Stimulated activated CD8-positive, alpha-beta memory T cell treated with anti-CD3 and anti-CD28 coated beads, Interleukin-7, amount 100 ng/mL, for 4 hours (primary cell): ENCODE results near the gene ZBTB7C.

Experiments used
- DNase-seq, 2 donors: peaks; one replicate each; pipeline ENCODE4 v3.0.0-alpha.2; 2020; ENCODE audit warnings: low read depth in 2 of 2

Gene ZBTB7C

DNA sequence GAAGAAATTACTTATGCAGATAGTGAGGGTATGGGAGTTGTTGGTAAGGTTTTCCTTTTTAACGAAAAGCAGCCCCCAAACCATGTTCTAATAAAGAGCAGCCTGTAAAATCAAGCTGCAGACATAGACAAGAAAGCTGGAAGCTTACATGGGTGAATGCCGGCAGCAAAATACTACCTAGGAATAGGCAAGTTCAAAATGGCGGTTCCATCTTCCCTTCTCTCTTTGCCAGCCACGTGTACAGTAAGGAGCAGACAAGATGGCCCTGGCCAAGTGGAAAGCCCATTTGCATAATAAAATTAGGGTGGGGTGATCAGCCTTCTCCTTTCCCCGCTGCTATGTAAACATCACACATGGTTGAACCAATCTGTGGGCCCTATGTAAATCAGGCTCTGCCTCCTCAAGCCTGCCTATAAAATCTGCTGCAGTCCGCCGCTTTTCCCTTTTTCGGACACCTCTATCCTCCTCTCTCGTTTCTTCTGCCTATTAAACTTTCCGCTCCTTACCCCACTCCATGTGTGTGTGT is 155.0 kb downstream of the ZBTB7C start:
- no peak for DNase-seq

DNA sequence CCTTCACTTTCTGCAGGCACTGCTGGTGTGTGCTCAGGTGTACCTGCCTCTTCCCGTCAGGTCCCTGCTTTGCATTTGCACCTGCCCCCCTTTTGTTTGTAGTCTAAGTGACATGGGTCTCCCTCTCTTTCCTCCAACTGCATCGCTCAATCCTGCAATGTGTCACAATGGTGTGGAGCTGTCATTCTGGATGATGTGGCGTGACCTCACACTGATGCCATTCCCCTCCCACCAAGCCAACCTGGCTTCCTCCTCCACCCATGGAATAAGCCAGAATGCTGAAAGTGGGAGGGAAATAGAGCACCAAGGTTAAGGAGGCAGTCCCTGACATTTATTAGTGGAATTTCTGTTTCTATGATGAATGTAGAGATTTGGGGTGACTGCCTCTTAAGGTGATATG is 156.7 kb downstream of the ZBTB7C start:
- no peak for DNase-seq

DNA sequence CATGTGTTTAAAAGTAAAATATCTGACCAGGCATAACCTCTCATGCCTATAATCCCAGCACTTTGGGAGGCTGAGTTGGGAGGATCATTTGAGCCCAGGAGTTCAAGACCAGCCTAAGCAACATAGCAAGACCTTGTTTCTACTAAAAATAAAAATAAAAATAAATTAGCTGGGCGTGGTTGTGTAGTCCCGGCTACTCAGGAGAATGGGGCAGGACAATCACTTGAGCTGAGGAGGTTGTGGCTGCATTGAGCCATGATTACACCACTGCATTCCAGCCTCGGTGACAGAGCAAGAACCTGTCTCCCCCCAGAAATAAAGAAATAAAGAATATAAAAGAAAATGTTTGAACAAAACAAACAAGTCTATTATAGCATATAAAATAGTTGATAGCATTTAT is 158.3 kb downstream of the ZBTB7C start:
- DNase-seq: no peak

DNA sequence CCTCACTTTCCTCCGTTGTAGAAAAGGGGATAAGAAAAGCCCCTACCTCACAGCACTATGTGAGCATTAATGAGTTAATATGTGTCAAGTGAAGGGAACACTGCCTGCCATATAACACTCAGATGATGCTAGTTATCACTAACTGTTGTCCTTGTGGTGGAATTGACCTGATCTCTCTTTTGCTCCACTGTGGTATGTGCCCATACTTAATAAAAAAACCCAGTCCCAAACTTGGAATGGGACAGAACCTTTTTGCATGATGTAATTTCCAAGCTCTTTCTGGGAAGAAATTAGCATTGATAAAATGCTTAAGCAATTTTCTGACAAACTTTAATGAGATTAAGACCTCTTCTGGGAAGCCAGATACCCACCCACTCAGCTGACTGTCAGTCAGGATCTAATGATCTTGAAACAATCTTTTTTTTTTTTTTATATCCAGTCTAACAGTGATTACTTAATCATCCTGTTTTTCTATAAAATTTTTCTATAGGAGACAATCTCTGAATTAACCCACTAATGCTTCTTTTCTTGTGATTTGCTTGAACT is 158.7 kb downstream of the ZBTB7C start:
- no peak for DNase-seq

DNA sequence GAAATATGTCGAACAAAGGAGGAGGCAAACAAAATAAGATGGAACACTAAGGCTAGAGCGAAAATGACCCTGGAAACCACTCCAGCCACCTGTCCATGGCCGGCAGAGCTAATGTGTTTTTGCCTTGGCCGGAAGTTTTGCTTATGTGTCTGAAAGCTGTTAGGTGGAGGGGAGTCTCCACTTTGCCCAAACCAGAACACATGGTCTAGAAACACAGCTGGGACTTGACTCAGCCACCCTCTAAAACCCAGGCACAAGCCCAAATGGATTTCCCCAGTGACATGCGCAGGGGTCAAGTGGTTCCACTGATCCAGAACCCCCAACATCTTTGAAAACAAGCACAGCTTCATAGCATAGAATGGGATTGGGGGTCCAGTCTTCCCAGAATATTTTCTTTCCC is 159.3 kb downstream of the ZBTB7C start:
- no peak for DNase-seq

DNA sequence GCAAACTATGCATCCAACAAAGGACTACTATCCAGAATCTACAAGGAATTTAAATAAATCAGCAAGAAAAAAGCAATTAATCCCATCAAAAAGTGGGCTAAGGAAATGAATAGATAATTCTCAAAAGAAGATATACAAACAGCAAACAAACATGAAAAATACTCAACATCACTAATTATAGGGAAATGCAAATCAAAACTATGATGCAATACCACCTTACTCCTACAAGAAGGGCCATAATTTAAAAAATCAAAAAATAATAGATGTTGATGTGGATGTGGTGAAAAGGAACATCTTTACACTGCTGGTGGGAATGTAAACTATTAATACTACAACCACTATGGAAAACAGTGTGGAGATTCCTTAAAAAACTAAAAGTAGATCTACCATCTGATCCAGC is 164.7 kb downstream of the ZBTB7C start:
- no peak for DNase-seq

DNA sequence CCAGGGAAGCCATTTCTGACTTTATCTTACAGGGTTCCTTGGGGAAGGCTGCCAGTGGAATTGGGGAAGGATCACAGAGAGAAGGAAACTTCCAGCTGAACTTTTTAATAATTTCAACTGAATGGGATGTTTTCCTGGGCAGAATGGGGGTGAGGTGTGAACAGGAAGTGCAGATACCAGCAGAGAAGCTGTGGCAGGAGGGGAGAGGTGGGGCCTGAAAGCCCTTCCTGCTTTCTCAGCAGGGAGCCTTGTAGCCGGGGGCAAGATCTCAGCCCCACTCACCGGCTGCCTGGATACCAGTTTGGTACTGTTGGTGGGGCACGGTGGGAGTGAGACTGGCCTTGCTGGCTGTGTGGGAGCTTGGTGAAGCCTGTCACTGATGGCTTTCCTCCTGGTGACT is 170.5 kb downstream of the ZBTB7C start:
- no peak for DNase-seq

DNA sequence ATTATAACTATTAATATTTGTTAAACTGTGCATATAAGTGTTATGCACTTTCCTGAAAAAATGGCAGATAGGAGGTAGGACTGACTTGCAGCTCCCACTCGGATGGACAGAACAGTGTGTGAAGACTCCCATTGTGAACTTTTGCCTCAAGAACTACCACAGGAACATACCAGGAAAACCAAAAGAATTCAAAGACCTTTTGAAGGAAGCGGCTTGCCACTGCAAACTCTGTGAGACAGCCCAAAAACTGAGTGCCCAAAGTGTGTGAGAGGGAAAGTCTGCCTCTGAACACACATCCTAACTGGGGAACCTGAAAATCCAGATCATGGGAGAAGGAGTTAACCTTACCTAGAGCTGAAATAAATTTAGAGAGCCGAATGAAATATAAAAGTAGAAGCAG is 171.0 kb downstream of the ZBTB7C start:
- DNase-seq: no peak

DNA sequence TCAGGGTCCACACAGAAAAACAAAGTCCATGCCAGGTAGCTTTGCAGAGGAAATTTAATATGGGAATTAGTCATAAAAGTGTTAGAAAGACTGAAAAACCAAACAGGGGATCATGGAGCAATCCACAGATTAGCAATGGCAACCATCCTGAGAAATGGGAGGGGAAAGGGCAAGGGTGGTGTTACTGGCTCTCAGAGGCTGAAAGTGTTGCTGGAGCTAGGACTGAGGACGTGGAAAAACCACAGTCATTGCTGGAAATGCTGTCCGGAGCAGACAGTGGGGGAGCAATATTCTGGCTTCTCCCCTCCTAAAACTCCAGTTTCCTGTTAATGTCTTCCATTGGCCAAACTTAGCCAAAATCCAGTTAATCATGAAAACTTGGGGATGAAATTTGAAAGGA is 172.4 kb downstream of the ZBTB7C start:
- no peak for DNase-seq

DNA sequence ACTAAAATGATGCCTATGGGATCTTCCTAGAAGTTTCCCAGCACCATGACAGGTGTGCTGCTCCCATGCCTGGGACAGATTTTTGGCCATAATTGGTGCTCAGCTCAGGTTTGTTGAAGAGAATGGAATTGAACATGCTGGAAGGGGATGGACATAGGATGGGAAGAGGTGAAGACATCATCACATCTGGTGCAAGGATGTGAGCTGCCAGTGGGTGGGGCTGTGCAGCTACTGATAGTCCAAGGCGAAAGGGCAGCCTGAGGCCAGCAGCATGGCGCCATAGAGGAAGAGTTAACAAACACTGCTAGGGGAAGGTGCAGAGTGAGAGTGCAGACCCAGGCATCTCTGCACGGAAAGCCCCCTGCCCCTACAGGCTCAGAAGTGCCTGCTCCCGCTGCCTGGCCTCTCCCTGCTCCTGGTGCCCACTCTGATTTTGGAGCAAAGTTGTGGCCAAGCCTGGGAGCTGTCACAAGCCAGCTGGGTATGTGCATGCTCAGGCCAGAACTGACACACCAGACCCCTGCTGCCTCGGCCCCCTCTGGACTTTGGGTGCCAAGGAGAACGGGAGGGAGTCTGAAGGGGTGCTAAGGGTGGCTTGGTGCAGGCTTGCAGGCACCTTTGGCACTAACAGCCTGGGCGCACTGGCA is 178.6 kb downstream of the ZBTB7C start:
- no peak for DNase-seq

DNA sequence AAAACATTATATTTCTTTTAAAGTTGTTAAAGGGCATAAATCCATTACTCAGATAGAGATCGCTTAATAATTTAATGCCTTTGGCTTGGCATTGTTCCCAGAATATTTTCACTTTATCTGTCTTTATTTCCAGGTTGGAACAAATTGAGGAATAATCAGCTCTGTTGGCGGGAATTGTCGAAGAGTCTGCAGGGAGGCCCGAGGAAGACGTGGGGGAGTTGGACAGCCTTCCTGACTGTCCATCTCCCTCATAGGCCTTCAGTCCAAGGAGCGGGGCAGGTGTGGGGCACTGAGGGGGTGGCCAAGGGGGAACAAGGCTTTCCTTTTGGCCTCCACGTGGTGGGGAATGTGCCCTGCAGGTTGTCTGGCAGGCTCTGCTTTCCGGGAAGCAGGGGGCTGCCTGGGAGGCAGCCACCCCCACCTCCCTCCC is 179.6 kb downstream of the ZBTB7C start:
- no peak for DNase-seq

DNA sequence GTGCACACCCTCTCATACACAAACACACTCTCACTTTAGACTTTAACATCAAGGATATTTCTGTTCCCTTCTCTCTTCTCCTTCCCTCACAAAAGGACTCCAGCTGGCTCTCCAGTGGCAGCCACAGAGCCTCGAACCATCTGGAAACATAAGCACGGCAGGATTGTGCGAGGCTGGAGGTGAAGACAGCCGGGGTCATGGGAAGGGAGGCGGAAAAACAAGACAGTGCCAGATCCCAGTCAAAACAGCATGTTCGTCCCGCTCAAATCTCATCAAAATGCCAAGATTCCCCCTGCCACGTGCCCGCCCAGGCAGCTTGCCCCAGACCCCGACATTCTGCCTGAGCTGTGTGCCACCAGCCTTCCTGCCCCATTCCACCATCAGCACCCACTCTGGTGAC is 180.3 kb downstream of the ZBTB7C start:
- DNase-seq: no peak

DNA sequence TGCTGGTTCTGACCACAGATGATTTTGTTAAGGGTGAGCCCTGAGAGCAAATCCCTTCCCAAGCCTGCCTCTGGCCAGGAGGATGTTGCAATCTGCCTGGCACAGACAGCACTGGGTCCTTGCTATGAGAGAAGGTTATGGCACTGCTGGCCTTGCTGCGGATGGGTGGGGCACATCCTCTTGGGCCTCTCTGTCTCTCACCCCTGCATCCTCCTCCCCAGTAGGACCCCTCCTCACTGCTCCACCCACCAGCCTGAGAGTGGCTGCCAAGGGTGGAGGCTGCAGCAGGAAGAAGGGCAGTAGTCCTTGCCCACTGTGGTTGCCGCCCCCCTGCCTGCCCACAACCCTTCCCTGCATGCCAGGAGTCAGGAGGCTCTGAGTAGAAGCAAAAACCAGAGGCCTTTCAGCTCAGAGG is 180.9 kb downstream of the ZBTB7C start:
- no peak for DNase-seq

DNA sequence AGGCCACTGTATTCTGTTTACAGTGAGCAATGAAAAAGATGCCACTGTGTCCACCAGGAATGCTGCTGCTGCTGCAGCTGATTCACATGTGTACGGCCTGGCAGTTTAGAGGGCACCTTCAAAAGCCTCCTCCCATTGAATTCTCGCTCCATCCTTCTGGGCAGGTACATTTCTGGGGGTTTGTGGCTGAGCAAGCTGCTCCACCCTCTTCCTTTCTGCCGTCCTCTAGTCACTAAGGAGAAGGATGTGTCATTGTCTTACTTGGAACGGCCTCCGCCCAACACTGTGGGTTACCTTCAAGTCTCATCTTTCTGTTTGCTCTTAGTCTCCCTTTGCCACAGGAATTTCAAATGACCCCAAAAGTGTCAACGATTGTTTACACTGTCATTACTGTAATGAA is 182.0 kb downstream of the ZBTB7C start:
- no peak for DNase-seq

DNA sequence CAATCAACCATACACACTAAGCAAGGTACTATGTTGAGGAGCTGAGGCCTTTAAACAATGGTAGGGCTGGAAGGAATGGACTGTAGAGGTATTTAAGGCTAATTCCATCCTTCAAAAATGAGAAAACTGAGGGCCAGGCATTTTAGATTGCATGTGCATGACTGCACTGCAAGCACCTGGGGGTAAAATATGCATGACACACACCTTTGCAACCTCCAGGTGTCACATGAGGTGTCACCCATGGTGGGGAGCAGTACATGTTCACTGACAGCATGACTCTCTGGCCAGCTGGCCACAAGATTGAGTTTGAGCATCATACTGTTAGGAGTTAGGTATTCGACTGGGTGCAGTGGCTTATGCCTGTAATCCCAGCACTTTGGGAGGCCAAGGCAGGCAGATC is 182.8 kb downstream of the ZBTB7C start:
- DNase-seq: no peak

DNA sequence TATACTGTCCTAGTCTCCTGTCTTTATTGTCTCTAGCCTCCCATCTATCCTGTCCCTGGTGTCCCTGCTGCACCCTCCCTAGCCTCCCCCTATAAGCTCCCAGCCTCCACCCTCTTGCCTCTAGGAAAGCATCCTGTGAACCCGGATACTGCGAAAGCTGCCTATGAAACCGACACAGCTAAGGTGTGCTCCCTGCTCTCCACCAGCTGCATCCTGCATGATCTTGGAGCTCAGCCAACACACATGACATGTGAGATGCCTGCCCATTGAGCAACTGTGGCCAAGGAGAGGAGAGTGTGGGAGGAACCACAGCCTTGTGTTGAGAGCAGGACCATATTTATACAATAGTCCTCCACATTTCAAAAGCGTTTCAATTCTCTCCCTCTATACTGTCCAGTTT is 187.1 kb downstream of the ZBTB7C start:
- DNase-seq: no peak

DNA sequence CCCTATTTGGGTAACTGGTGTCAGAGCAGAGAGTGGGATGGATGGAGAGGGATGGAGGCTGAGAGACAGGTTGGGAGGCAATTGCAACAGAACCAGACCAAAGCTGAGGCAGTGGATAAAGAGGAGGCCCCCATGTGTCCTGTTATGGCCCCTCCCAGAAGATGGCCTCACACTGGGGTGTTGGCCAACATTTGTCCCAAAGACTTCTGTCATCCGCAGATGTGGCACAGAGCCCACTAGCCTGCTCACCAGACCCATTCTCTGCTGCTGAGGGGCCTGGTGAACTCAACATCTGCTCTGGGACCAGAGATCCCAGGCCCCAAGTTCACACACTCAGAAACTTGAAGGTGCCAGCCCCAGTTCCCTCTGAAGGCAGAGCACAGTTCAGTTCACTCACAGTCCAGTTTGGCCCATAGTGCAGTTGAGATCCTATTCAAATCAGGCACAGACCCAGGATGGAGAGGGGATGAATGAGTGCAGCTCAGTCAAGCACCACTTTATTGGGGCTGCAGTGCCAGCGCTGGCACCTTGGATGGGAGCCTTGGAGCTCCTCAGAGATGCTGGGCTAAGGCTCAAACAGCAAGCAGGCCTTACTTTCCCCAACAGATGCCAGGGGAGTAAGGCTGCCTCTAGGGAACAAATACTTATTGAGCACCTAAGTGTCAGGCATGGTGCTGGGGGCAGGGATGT is 189.2 kb downstream of the ZBTB7C start:
- DNase-seq: no peak

DNA sequence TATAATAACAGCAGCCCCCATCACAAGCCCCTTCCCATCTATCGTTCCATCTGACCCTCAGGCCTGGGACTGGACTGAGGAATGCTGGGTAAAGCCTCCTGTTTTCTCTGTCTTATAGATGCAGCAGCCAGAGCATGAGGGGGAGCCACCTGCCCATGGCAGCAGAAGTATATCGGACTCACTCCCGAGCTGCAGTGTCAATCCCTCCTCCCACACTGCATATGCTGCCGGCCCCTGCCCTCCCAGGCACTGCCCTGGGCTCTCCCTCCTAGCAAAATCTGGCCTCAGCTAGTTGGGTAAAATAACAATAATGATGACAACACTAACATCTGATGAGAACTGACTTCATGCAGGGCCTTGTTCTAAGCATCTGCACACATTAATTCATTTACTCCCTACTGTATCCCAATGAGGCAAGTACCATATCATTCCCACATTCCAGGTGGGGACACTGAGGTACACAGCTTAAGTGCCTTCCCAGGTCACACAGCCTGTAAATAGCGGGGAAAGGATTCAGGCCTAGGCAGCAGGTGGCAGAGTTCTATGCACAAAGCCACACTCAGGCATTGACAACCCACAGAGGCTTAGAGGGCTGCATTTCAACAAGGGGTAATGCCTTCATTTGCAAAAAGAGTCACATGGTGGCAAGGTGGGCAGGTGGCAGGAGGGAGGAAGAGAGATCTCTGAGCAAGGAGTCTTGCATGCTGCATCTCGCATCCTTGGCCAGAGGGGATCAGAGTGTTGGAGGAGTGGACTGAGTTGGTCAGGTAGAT is 190.0 kb downstream of the ZBTB7C start:
- DNase-seq: no peak

DNA sequence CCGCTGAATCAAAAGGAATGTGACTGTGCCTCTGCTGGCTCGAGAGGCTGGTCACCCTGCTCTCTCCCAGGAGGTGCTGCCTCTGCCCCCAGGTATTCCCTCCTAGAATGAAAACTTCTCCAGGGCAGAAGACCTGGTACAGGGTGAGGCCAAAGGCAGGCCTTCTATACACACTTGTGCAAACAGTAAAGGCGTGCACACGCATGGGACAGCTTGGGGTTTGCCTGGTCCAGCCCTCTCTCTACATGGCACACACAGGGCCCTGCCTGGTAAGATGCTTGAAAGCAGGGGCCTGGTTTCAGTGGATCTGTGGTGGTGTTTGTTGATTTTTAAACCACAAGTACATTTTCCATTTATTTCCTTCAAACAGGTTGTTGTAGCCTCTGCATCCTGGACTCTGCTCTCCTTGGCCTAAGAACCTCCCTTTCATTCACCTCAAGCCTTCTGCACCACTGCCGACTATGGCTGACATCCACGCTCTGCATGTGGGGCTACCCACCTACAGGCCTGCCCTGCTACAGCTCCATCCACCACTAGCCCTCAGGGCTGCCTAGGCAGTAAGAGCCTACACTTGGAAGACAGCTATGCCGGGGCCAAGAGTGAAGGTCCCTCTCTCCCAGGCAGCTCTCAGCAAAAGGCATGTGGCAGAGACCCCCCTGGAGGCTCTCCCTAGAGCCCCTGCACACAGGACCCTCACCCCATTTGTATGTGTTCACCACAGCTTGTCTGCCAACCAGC is 190.7 kb downstream of the ZBTB7C start:
- DNase-seq: no peak

DNA sequence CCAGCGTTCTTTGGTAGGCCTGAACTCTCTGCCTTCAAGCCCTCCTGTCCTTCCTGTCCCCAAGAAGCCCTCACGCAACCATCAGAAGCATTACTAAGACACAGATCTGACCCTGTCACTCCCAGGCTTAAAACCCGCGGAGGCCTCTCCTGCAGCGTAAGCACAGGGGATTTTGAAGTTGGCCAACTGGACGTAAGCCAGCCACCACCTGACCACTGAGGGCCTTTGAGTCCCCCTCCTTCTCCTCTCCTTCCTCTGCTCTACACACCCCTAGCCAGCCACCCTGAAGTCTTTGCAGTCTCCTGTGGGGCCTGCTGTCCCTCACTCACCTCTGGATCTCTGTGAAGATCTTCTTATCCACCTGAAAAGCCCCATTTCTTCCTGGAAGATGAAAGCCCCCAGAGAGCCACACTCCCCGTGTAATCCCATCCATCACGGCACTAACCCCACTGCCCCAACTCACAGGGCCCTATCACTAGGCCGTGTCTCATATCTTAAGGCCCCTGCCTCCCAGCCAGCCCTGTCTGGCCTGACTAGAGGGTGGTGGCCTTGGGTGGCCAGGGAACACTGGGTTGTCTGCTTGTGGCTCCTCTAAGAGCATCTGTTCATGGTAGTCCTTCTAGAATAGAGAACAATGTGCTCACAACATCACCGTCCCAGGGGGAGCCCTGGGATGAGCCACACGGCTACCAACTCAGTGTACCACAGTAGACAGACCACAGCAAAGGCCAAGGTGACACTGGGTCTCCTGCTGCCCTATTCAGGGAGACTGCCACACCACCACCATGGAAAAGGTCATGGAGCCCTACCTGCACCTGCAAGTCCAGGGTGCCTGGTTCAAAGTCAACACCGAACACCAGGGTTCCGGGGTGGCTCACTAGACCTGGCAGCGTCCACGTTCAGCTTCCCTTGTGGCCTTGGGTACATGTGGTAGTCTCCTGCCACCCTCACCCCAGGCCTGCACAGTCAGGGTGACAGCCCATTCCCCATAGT is 191.6 kb downstream of the ZBTB7C start:
- no peak for DNase-seq
